Mesendoderm (in vitro differentiated cells): ENCODE results near the gene XXYLT1.

Source experiments
- DNase-seq: peaks from one replicate; pipeline ENCODE4 v3.0.0; 2013
- H2AK5ac ChIP-seq: 2 replicates; pipeline ENCODE4 v1.6.1; 2013; ENCODE audit warnings: low read length, inconsistent platforms
- H2BK120ac ChIP-seq: 2 replicates; pipeline ENCODE4 v1.6.1; 2013; ENCODE audit warnings: low read depth, mild to moderate bottlenecking, low read length, moderate library complexity, mixed read lengths
- H2BK15ac ChIP-seq: replicated peaks from 2 replicates; pipeline ENCODE4 v1.6.1; 2013; ENCODE audit warnings: low read depth, mild to moderate bottlenecking, moderate library complexity
- H2BK5ac ChIP-seq: 2 replicates; pipeline ENCODE4 v1.6.1; 2013; ENCODE audit warnings: low read length, inconsistent platforms
- H3K18ac ChIP-seq: 2 replicates; pipeline ENCODE4 v1.6.1; 2013; ENCODE audit warnings: mild to moderate bottlenecking, low read length, mixed read lengths
- H3K23ac ChIP-seq: one replicate; pipeline ENCODE4 v1.6.1; 2013; ENCODE audit warnings: low read length
- H3K27ac ChIP-seq: 2 replicates; pipeline ENCODE4 v1.5.1; 2013; ENCODE audit warnings: low read depth, mild to moderate bottlenecking, inconsistent platforms, low read length, moderate library complexity
- H3K27me3 ChIP-seq: 2 replicates; pipeline ENCODE4 v1.6.1; 2013; ENCODE audit warnings: low read length, control low read depth, mild to moderate bottlenecking, inconsistent platforms; ENCODE audit not compliant: insufficient read depth, poor library complexity
- H3K36me3 ChIP-seq: 2 replicates; pipeline ENCODE4 v1.6.1; 2013; ENCODE audit warnings: low read length, inconsistent platforms; ENCODE audit not compliant: control insufficient read depth, insufficient read depth
- H3K4ac ChIP-seq: one replicate; pipeline ENCODE4 v1.6.1; 2013; ENCODE audit warnings: low read depth, mild to moderate bottlenecking, low read length, moderate library complexity
- H3K4me1 ChIP-seq: 2 replicates; pipeline ENCODE4 v1.6.1; 2013; ENCODE audit warnings: low read depth, low read length, inconsistent platforms; ENCODE audit not compliant: control insufficient read depth
- H3K4me2 ChIP-seq: 2 replicates; pipeline ENCODE4 v1.6.1; 2013; ENCODE audit warnings: low read length
- H3K4me3 ChIP-seq: 2 replicates; pipeline ENCODE4 v1.5.1; 2013; ENCODE audit warnings: mild to moderate bottlenecking, low read length
- H3K56ac ChIP-seq: one replicate; pipeline ENCODE4 v1.6.1; 2013; ENCODE audit warnings: low read length
- H3K79me1 ChIP-seq: 2 replicates; pipeline ENCODE4 v1.6.1; 2013; ENCODE audit warnings: low read length, inconsistent platforms
- H3K79me2 ChIP-seq: 2 replicates; pipeline ENCODE4 v1.6.1; 2013; ENCODE audit warnings: mild to moderate bottlenecking, low read length; ENCODE audit not compliant: control insufficient read depth, insufficient read depth
- H3K9ac ChIP-seq: 2 replicates; pipeline ENCODE4 v1.6.1; 2013; ENCODE audit warnings: low read length, inconsistent platforms
- H4K5ac ChIP-seq: one replicate; pipeline ENCODE4 v1.6.1; 2013; ENCODE audit warnings: low read length
- H4K8ac ChIP-seq: one replicate; pipeline ENCODE4 v1.6.1; 2013; ENCODE audit warnings: low read depth, mild to moderate bottlenecking, control low read depth, low read length, moderate library complexity
- WGBS: extraction: QIAGEN DNeasy Blood & Tissue Kit; methylation state at CpG from one replicate; pipeline ENCODE4 v1.1.7; 2013; ENCODE audit warnings: low lambda C conversion rate, missing lambda C conversion rate; ENCODE audit not compliant: insufficient coverage; ENCODE audit errors: extremely low coverage; 5-methylcytosine and 5-hydroxymethylcytosine counted together

The XXYLT1 gene

GRCh38 chr3:195285372-195285771 is 14.4 kb upstream of the XXYLT1 start:
- no peak for DNase-seq
- H4K8ac ChIP-seq, result no peak overlapping the region
- no peak overlapping the region for H2BK120ac ChIP-seq
- H3K79me2 ChIP-seq, result no peaks in the 10 kb centered on the region
- no peak overlapping the region for H2BK15ac ChIP-seq
- no peak overlapping the region for H3K9ac ChIP-seq
- no peaks in the 10 kb centered on the region for H3K27me3 ChIP-seq
- no peak overlapping the region for H4K5ac ChIP-seq
- H2AK5ac ChIP-seq, result no peak overlapping the region
- H3K18ac ChIP-seq, result no peak overlapping the region
- no peak overlapping the region for H3K56ac ChIP-seq
- H3K4ac ChIP-seq, result no peak overlapping the region
- no peak overlapping the region for H3K23ac ChIP-seq
- no peaks in the 10 kb centered on the region for H3K36me3 ChIP-seq
- H3K79me1 ChIP-seq, result no peaks in the 10 kb centered on the region
- no peak overlapping the region for H3K4me2 ChIP-seq
- H3K27ac ChIP-seq, result no peak overlapping the region
- WGBS, result no CpG with 5 or more reads among the region's 3 CpGs
- no peaks in the 10 kb centered on the region for H3K4me1 ChIP-seq
- no peak overlapping the region for H2BK5ac ChIP-seq
- H3K4me3 ChIP-seq, result no peak overlapping the region

GRCh38 chr3:195284842-195285241 is 13.9 kb upstream of the XXYLT1 start:
- peak; percentile 54 for DNase-seq
- Histone ChIP-seq H3K79me2 (no peaks in the 10 kb centered on the region), H2AK5ac (no peak overlapping the region), H3K56ac (no peak overlapping the region), H3K23ac (no peak overlapping the region), H2BK120ac (no peak overlapping the region), H3K27ac (no peak overlapping the region), H3K4me1 (no peaks in the 10 kb centered on the region), H3K4me2 (no peak overlapping the region), H4K5ac (no peak overlapping the region), H2BK15ac (no peak overlapping the region), H2BK5ac (no peak overlapping the region), H3K9ac (no peak overlapping the region), H3K36me3 (no peaks in the 10 kb centered on the region), H3K18ac (no peak overlapping the region), H3K79me1 (no peaks in the 10 kb centered on the region), H3K4ac (no peak overlapping the region), H4K8ac (no peak overlapping the region), H3K27me3 (no peaks in the 10 kb centered on the region), H3K4me3 (no peak overlapping the region)
- WGBS, result no CpG with 5 or more reads among the region's 3 CpGs

DNA sequence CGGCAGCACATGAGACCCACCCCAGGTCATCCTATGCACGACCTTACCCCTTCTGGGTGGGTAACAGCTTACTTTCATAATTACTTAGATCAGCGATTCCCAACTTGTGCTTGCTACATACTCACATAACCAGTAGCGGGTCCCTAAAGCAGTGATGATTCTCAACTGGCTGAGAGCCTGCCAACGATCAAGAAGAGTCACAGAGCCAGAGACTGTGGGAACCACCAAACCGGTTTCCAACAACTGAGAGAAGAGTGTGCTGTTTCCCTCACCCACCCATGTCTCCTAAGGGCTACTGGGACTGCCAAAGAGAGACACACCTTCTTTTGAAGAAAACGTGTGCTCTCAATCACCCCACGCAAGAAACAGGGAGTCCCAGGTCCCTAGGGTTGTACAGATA is 12.0 kb upstream of the XXYLT1 start:
- Histone ChIP-seq H3K27ac (no peak overlapping the region), H3K4me3 (no peak overlapping the region), H3K27me3 (no peaks in the 10 kb centered on the region), H3K79me2 (no peaks in the 10 kb centered on the region), H3K36me3 (no peaks in the 10 kb centered on the region), H2BK5ac (no peak overlapping the region), H2AK5ac (no peak overlapping the region), H2BK120ac (no peak overlapping the region), H3K4ac (no peak overlapping the region), H3K4me1 (no peaks in the 10 kb centered on the region), H3K23ac (no peak overlapping the region), H3K4me2 (no peak overlapping the region), H4K8ac (no peak overlapping the region), H2BK15ac (no peak overlapping the region), H3K18ac (no peak overlapping the region), H3K56ac (no peak overlapping the region), H4K5ac (no peak overlapping the region), H3K9ac (no peak overlapping the region), H3K79me1 (no peaks in the 10 kb centered on the region)
- no peak for DNase-seq
- no CpG with 5 or more reads among the region's 8 CpGs for WGBS

DNA sequence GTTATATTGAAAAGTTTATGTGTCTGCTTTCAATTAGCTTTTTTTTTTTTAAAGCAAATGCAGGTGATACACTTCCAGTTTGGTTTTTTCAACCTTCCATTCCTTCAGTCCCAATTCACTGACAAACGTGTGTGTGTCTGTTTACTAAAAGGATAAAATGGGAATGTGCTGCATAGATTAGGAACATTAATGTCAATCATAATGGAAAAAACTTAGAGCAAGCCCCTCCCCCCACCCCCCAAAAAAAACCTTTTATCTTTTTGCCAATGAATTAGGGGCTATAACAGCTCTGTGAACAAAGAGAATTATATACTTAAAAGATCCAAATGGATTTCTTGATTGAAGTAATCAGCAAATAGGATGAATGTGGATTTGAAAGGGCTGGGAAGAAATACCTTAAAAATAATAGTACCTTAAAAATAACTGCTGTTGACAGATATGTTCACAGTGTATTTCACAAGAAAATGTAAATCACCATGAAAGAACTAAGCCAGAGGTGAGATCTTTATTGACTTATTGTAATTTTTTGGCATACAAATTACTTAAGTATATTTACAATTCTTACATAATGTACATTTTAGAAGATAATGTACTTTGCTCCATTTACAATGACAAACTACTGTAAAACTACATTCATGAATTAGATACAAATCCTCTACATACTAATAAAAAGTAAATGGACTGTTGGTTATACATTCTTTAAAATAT is 3.5 kb upstream of the XXYLT1 start:
- H3K27me3 ChIP-seq, result no peaks in the 10 kb centered on the region
- H2BK15ac ChIP-seq, result no peak overlapping the region
- no peak overlapping the region for H3K18ac ChIP-seq
- no peak overlapping the region for H4K5ac ChIP-seq
- H3K27ac ChIP-seq, result no peak overlapping the region
- no peak overlapping the region for H3K4me2 ChIP-seq
- no peak overlapping the region for H2AK5ac ChIP-seq
- H3K23ac ChIP-seq, result no peak overlapping the region
- no peak for DNase-seq
- H3K79me2 ChIP-seq, result peaks cover 8% of the 10 kb centered on the region
- H3K9ac ChIP-seq, result no peak overlapping the region
- no peak overlapping the region for H2BK5ac ChIP-seq
- H3K79me1 ChIP-seq, result peaks cover 7% of the 10 kb centered on the region
- no peak overlapping the region for H3K4ac ChIP-seq
- no peak overlapping the region for H4K8ac ChIP-seq
- no peaks in the 10 kb centered on the region for H3K36me3 ChIP-seq
- no peak overlapping the region for H2BK120ac ChIP-seq
- peaks cover 7% of the 10 kb centered on the region for H3K4me1 ChIP-seq
- no CpG with 5 or more reads among the region's 1 CpG for WGBS
- no peak overlapping the region for H3K4me3 ChIP-seq
- no peak overlapping the region for H3K56ac ChIP-seq

GRCh38 chr3:195271410-195272243 is 668 bp upstream of the XXYLT1 start:
- Histone ChIP-seq H3K4me1 (peaks cover 10% of the 10 kb centered on the region), H3K4me3 (peak overlapping the region; percentile 86), H3K4me2 (peak overlapping the region; percentile 89), H3K36me3 (no peaks in the 10 kb centered on the region), H3K27me3 (no peaks in the 10 kb centered on the region), H2BK120ac (peak overlapping the region; percentile 61), H3K9ac (peak overlapping the region; percentile 90), H2AK5ac (no peak overlapping the region), H2BK15ac (no peak overlapping the region), H3K27ac (peak overlapping the region; percentile 97), H3K79me1 (peaks cover 14% of the 10 kb centered on the region), H4K8ac (no peak overlapping the region), H4K5ac (no peak overlapping the region), H3K79me2 (peaks cover 27% of the 10 kb centered on the region), H3K18ac (peak overlapping the region; percentile 96), H2BK5ac (peak overlapping the region; percentile 84), H3K23ac (no peak overlapping the region), H3K56ac (peak overlapping the region; percentile 93), H3K4ac (no peak overlapping the region)
- DNase-seq, result peak; percentile 94
- WGBS, result no CpG with 5 or more reads among the region's 30 CpGs
